DOHH2 (cell line): ENCODE data around the gene TCEANC.

Source experiments
- H3F3A ChIP-seq: fragments of 200-600 bp; sonication (generic), shearing (Covaris generic); 2 replicates; pipeline ENCODE4 v1.6.0; 2016; ENCODE audit warnings: antibody characterized with exemption, mild to moderate bottlenecking; ENCODE audit not compliant: control insufficient read depth, insufficient read depth
- H3K27ac ChIP-seq: fragments of 200-600 bp; sonication (generic); 2 replicates; pipeline ENCODE4 v1.5.1; 2014; ENCODE audit warnings: low read depth, mild to moderate bottlenecking, low read length, moderate library complexity
- H3K27me3 ChIP-seq: fragments of 200-600 bp; sonication (generic); 2 replicates; pipeline ENCODE4 v1.6.1; 2014; ENCODE audit warnings: mild to moderate bottlenecking, low read length, mixed read lengths; ENCODE audit not compliant: control insufficient read depth
- H3K36me3 ChIP-seq: fragments of 200-600 bp; sonication (generic); 2 replicates; pipeline ENCODE4 v1.6.1; 2014; ENCODE audit warnings: mild to moderate bottlenecking, low read length, moderate library complexity, mixed read lengths; ENCODE audit not compliant: control insufficient read depth
- H3K4me1 ChIP-seq: fragments of 200-600 bp; sonication (generic); 2 replicates; pipeline ENCODE4 v1.6.1; 2014; ENCODE audit warnings: mild to moderate bottlenecking, low read length, mixed read lengths; ENCODE audit not compliant: control insufficient read depth
- H3K4me2 ChIP-seq: fragments of 200-600 bp; sonication (generic); 2 replicates; pipeline ENCODE4 v1.6.0; 2014; ENCODE audit warnings: mild to moderate bottlenecking, low read length, moderate library complexity
- H3K4me3 ChIP-seq: fragments of 200-600 bp; sonication (generic); 2 replicates; pipeline ENCODE4 v1.5.1; 2014; ENCODE audit warnings: mild to moderate bottlenecking, low read length, mixed read lengths
- H3K79me2 ChIP-seq: fragments of 200-600 bp; sonication (generic); 2 replicates; pipeline ENCODE4 v1.6.1; 2014; ENCODE audit warnings: mild to moderate bottlenecking, low read length, mixed read lengths; ENCODE audit not compliant: control insufficient read depth
- H3K9me2 ChIP-seq: fragments of 200-600 bp; sonication (generic); replicated peaks from 2 replicates; pipeline ENCODE4 v1.6.1; 2014; ENCODE audit warnings: mild to moderate bottlenecking, low read length, mixed read lengths; ENCODE audit not compliant: control insufficient read depth
- H3K9me3 ChIP-seq: fragments of 200-600 bp; sonication (generic); 2 replicates; pipeline ENCODE4 v1.6.1; 2014; ENCODE audit warnings: antibody characterized with exemption, low read length, mixed read lengths; ENCODE audit not compliant: control insufficient read depth, insufficient read depth
- H4K20me1 ChIP-seq: fragments of 200-600 bp; sonication (generic); 2 replicates; pipeline ENCODE4 v1.6.0; 2014; ENCODE audit warnings: low read depth, mild to moderate bottlenecking, antibody characterized with exemption, low read length, moderate library complexity; ENCODE audit not compliant: control insufficient read depth, insufficient read depth
- CTCF ChIP-seq: fragments of 200-600 bp; sonication (generic); IDR thresholded peaks from one replicate; pipeline ENCODE4 v1.5.1; 2014; ENCODE audit warnings: antibody characterized with exemption, mild to moderate bottlenecking, low read depth, low read length; ENCODE audit not compliant: poor library complexity, severe bottlenecking
- EZH2phosphoT487 ChIP-seq: fragments of 200-600 bp; sonication (generic); IDR thresholded peaks from 2 replicates; pipeline ENCODE4 v1.6.1; 2017; ENCODE audit warnings: borderline replicate concordance, mild to moderate bottlenecking, antibody characterized with exemption, low read length, moderate library complexity, mixed read lengths

TCEANC gene

GRCh38 chrX:13655674-13656073, 2.7 kb downstream of the TCEANC start:
- Histone ChIP-seq H3K9me2 (no peaks in the 10 kb centered on the region), H3K27ac (no peak overlapping the region), H3K4me3 (no peak overlapping the region), H3K4me1 (peaks cover 33% of the 10 kb centered on the region), H3K9me3 (no peaks in the 10 kb centered on the region), H4K20me1 (no peaks in the 10 kb centered on the region), H3F3A (0 out of 2 replicates have a peak, but pooled peaks cover 3% of the 10 kb centered on the region), H3K79me2 (peaks cover 19% of the 10 kb centered on the region), H3K4me2 (no peak overlapping the region), H3K27me3 (no peaks in the 10 kb centered on the region), H3K36me3 (peaks cover 7% of the 10 kb centered on the region)
- TF ChIP-seq CTCF (no peak), EZH2phosphoT487 (no peak)

GRCh38 chrX:13658602-13659001, 5.7 kb downstream of the TCEANC start:
- H3K4me1 ChIP-seq: peaks cover 28% of the 10 kb centered on the region
- no peaks in the 10 kb centered on the region for H3K9me2 ChIP-seq
- H3K27me3 ChIP-seq: no peaks in the 10 kb centered on the region
- peaks cover 9% of the 10 kb centered on the region for H3K36me3 ChIP-seq
- H3K4me2 ChIP-seq: peak overlapping the region; percentile 51
- H4K20me1 ChIP-seq: no peaks in the 10 kb centered on the region
- H3K4me3 ChIP-seq: 0 out of 2 replicates have a peak overlapping the region, but pooled peaks have one; percentile 8
- TF ChIP-seq CTCF (peak; percentile 59), EZH2phosphoT487 (no peak)
- no peaks in the 10 kb centered on the region for H3K9me3 ChIP-seq
- H3F3A ChIP-seq: 0 out of 2 replicates have a peak, but pooled peaks cover 3% of the 10 kb centered on the region
- peaks cover 16% of the 10 kb centered on the region for H3K79me2 ChIP-seq
- H3K27ac ChIP-seq: no peak overlapping the region

- no peaks in the 10 kb centered on the region for H3K9me3 ChIP-seq
- 0 out of 2 replicates have a peak overlapping the region, but pooled peaks have one; percentile 8 for H3K4me3 ChIP-seq
- no peaks in the 10 kb centered on the region for H3K9me2 ChIP-seq
- no peaks in the 10 kb centered on the region for H3K27me3 ChIP-seq
- 0 out of 2 replicates have a peak, but pooled peaks cover 3% of the 10 kb centered on the region for H3F3A ChIP-seq
- H3K36me3 ChIP-seq: peaks cover 9% of the 10 kb centered on the region
- H3K4me1 ChIP-seq: peaks cover 24% of the 10 kb centered on the region
- H3K27ac ChIP-seq: no peak overlapping the region
- H3K4me2 ChIP-seq: peak overlapping the region; percentile 51
- peaks cover 12% of the 10 kb centered on the region for H3K79me2 ChIP-seq
- H4K20me1 ChIP-seq: no peaks in the 10 kb centered on the region
- no peak for TF ChIP-seq EZH2phosphoT487
- TF ChIP-seq CTCF: no peak
Observed at GRCh38 chrX:13659063-13659462, 6.1 kb downstream of the TCEANC start.
